T-cell (primary cell): ENCODE measurements around the gene EMX2. TPM values are rescaled to one million over a fixed set of nuclear protein-coding genes. Genes with fewer than 3 reads are reported as not detected.

Source experiments
- ATAC-seq, 4 experiments: fragments of 200-7000 bp in 3 of 4; fragments of 150-1000 bp in 1 of 4; cut with Tn5 transposase; replicated peaks in 1 of 4; 1 replicate in 3 of 4; 2 replicates in 1 of 4; pipeline ENCODE4 v1.10.0; 2021; ENCODE audit warnings: moderate library complexity in 3 of 4, mild to moderate bottlenecking in 2 of 4, moderate number of reproducible peaks in 1 of 4
- CTCF ChIA-PET, 2 donors: fragments of 300-600 bp; sonication (Branson Sonifier 250); formaldehyde crosslinking; loops; one replicate each; lab custom pipeline; 2022; ENCODE audit warnings: antibody characterized with exemption in 2 of 2; lab: Charles Lee
- POLR2A ChIA-PET, 2 donors: fragments of 300-600 bp; sonication (Branson Sonifier 250); formaldehyde crosslinking; loops; one replicate each; lab custom pipeline; 2022; ENCODE audit warnings: antibody characterized with exemption in 2 of 2; lab: Charles Lee
- DNase-seq, 35 experiments: peaks; one replicate each; pipeline versions ENCODE4 v3.0.0 to v3.0.0-alpha.2; 2013 to 2023
- H3K27ac ChIP-seq: one replicate; pipeline ENCODE4 v1.5.1; 2013; ENCODE audit warnings: low read length
- H3K27me3 ChIP-seq, 2 experiments: replicated peaks in 1 of 2; 1 replicate in 1 of 2; 2 replicates in 1 of 2; pipeline versions ENCODE4 v1.6.1 to v1.7.0; 2013; ENCODE audit warnings: low read length in 1 of 2, mixed read lengths in 1 of 2; ENCODE audit not compliant: control insufficient read depth in 2 of 2, insufficient read depth in 2 of 2; ENCODE audit errors: extremely low read depth in 1 of 2
- H3K36me3 ChIP-seq, 2 donors: 1 replicate in 1 of 2; 2 replicates in 1 of 2; pipeline versions ENCODE4 v1.6.1 to v1.7.0; 2013; ENCODE audit warnings: low read length in 1 of 2; ENCODE audit not compliant: control insufficient read depth in 2 of 2, insufficient read depth in 1 of 2; ENCODE audit errors: extremely low read depth in 1 of 2
- H3K4me1 ChIP-seq, 2 experiments: 1 replicate in 1 of 2; 2 replicates in 1 of 2; pipeline versions ENCODE4 v1.6.1 to v1.7.0; 2013; ENCODE audit warnings: low read length in 2 of 2, mixed read lengths in 1 of 2; ENCODE audit not compliant: insufficient read depth in 2 of 2, control insufficient read depth in 1 of 2; ENCODE audit errors: extremely low read depth in 1 of 2
- H3K4me3 ChIP-seq, 2 donors: 1 replicate in 1 of 2; 2 replicates in 1 of 2; pipeline versions ENCODE4 v1.5.1 to v1.7.0; 2013; ENCODE audit warnings: mild to moderate bottlenecking in 2 of 2, low read length in 1 of 2, moderate library complexity in 1 of 2; ENCODE audit not compliant: control insufficient read depth in 1 of 2; ENCODE audit errors: extremely low read depth in 1 of 2
- H3K9me3 ChIP-seq: 2 replicates; pipeline ENCODE4 v1.7.0; 2013
- H3K27ac Mint-ChIP-seq, 2 donors: one replicate each; pipeline ENCODE4 v1.8.0; 2020 to 2021; ENCODE audit warnings: mild to moderate bottlenecking in 2 of 2, mixed read lengths in 2 of 2
- H3K27me3 Mint-ChIP-seq, 2 donors: one replicate each; pipeline ENCODE4 v1.8.0; 2021 to 2022; ENCODE audit warnings: mixed read lengths in 2 of 2
- H3K36me3 Mint-ChIP-seq: one replicate; pipeline ENCODE4 v1.8.0; 2021; ENCODE audit warnings: mixed read lengths
- H3K4me1 Mint-ChIP-seq, 3 donors: one replicate each; pipeline ENCODE4 v1.8.0; 2020 to 2022; ENCODE audit warnings: mixed read lengths in 3 of 3, mild to moderate bottlenecking in 1 of 3
- H3K4me3 Mint-ChIP-seq, 3 donors: one replicate each; pipeline ENCODE4 v1.8.0; 2020 to 2022; ENCODE audit warnings: mild to moderate bottlenecking in 3 of 3, mixed read lengths in 3 of 3, moderate library complexity in 3 of 3
- H3K9me3 Mint-ChIP-seq, 3 donors: one replicate each; pipeline ENCODE4 v1.8.0; 2020 to 2022; ENCODE audit warnings: mixed read lengths in 3 of 3
- WGBS: methylation state at CpG from one replicate; pipeline ENCODE4 v1.1.5; 2013; ENCODE audit warnings: missing lambda C conversion rate; ENCODE audit not compliant: insufficient coverage; 5-methylcytosine and 5-hydroxymethylcytosine counted together
- total RNA-seq, 35 experiments: library from RNA in 6 of 35; stranded (reverse) in 6 of 35; fragments of 120-200 nt in 1 of 35; gene quantifications; one replicate each; pipeline versions ENCODE4 v1.2.1 to v1.2.4 and lab custom pipeline; 2013 to 2026

Gene EMX2
- not detected for total RNA-seq
- not detected for total RNA-seq (2013)
- total RNA-seq (lab: John Stamatoyannopoulos, UW): 0 to 0.07 (median 0) reads per million in 29 experiments

- Histone ChIP-seq H3K27me3 (peaks cover 15 to 95% of the 10 kb centered on the region in 2 experiments), H3K4me1 (peaks cover 0 to 40% of the 10 kb centered on the region in 2 experiments), H3K4me3 (no peak within 1 kb of the TSS), H3K9me3 (no peaks in the 10 kb centered on the region), H3K36me3 (no peaks in the 10 kb centered on the region), H3K27ac (no peak within 1 kb of the TSS)
- H3K4me1 Mint-ChIP-seq: peaks cover 32 to 39% (median 37%) of the 10 kb centered on the region in 3 donors
- H3K4me3 Mint-ChIP-seq: peak within 1 kb of the TSS in 2 of 3 donors; percentile 41 to 68
- H3K27ac Mint-ChIP-seq: peak within 1 kb of the TSS in 1 of 2 donors; percentile 63
- H3K36me3 Mint-ChIP-seq: no peaks in the 10 kb centered on the region
- POLR2A ChIA-PET: no interaction called here
- H3K27me3 Mint-ChIP-seq: peaks cover 49 to 83% of the 10 kb centered on the region in 2 donors
- DNase-seq (no peak), ATAC-seq (no peak)
- 12% methylated on average over 20 of the region's 26 CpGs for WGBS
- no peaks in the 10 kb centered on the region for H3K9me3 Mint-ChIP-seq
- CTCF ChIA-PET: no interaction called here
Observed at GRCh38 chr10:117542706-117543224, at the start of gene EMX2. Gene EMX2, plus strand, starts transcription at chr10:117542746. Its CDS starts 522 bp downstream, at chr10:117543268.

- Mint-ChIP-seq H3K36me3 (no peaks in the 10 kb centered on the region), H3K9me3 (no peaks in the 10 kb centered on the region), H3K4me3 (no peak overlapping the region), H3K27ac (no peak overlapping the region), H3K4me1 (peaks cover 0 to 2% (median 0%) of the 10 kb centered on the region in 3 donors), H3K27me3 (peaks cover 34 to 49% of the 10 kb centered on the region in 2 donors)
- Histone ChIP-seq H3K27me3 (peaks cover 0 to 22% of the 10 kb centered on the region in 2 experiments), H3K36me3 (no peaks in the 10 kb centered on the region), H3K4me1 (peaks cover 0 to 4% of the 10 kb centered on the region in 2 experiments), H3K4me3 (no peak overlapping the region), H3K9me3 (no peaks in the 10 kb centered on the region), H3K27ac (no peak overlapping the region)
- ChIA-PET CTCF (interaction anchor here (0.6 to 5.0 kb wide), 12 partner anchors 15 to 1048 kb away, joined by 3 to 64 read pairs (median 6); no protein-coding TSS in a partner anchor), POLR2A (no interaction called here)
- DNase-seq (no peak), ATAC-seq (no peak)
- 48% methylated on average over 4 of the region's 5 CpGs for WGBS
Observed at GRCh38 chr10:117496031-117496430, 46.5 kb upstream of the EMX2 start.

GRCh38 chr10:117496616-117497028, 45.9 kb upstream of the EMX2 start:
- peak; percentile 55 to 75 (median 66) for ATAC-seq
- Mint-ChIP-seq H3K4me1 (peaks cover 0 to 2% (median 0%) of the 10 kb centered on the region in 3 donors), H3K36me3 (no peaks in the 10 kb centered on the region), H3K27ac (no peak overlapping the region), H3K4me3 (no peak overlapping the region), H3K27me3 (peaks cover 32 to 48% of the 10 kb centered on the region in 2 donors), H3K9me3 (no peaks in the 10 kb centered on the region)
- DNase-seq: peak; percentile 8 to 77 (median 55)
- POLR2A ChIA-PET: no interaction called here
- no peak overlapping the region for H3K27ac ChIP-seq
- no peaks in the 10 kb centered on the region for H3K9me3 ChIP-seq
- peaks cover 0 to 4% of the 10 kb centered on the region in 2 experiments for H3K4me1 ChIP-seq
- H3K4me3 ChIP-seq: no peak overlapping the region
- no peaks in the 10 kb centered on the region for H3K36me3 ChIP-seq
- H3K27me3 ChIP-seq: peaks cover 0 to 25% of the 10 kb centered on the region in 2 experiments
- 2% methylated on average over 14 of the region's 17 CpGs for WGBS
- CTCF ChIA-PET: interaction anchor here (0.6 to 5.0 kb wide), 19 partner anchors 13 to 1048 kb away, joined by 3 to 64 read pairs (median 4); no protein-coding TSS in a partner anchor

- Histone ChIP-seq H3K4me1 (peaks cover 0 to 4% of the 10 kb centered on the region in 2 experiments), H3K27me3 (peaks cover 0 to 33% of the 10 kb centered on the region in 2 experiments), H3K36me3 (no peaks in the 10 kb centered on the region), H3K9me3 (no peaks in the 10 kb centered on the region), H3K27ac (no peak overlapping the region), H3K4me3 (no peak overlapping the region)
- ChIA-PET CTCF (interaction anchor here (0.5 to 5.0 kb wide), 9 partner anchors 14 to 964 kb away, joined by 3 to 64 read pairs (median 3); no protein-coding TSS in a partner anchor), POLR2A (interaction anchor here in 1 of 2 donors (0.6 kb wide), 1 partner anchor 382 kb away, joined by 3 read pairs; no protein-coding TSS in a partner anchor)
- H3K36me3 Mint-ChIP-seq: no peaks in the 10 kb centered on the region
- H3K4me3 Mint-ChIP-seq: no peak overlapping the region
- no peak for DNase-seq
- no peaks in the 10 kb centered on the region for H3K9me3 Mint-ChIP-seq
- 80% methylated on average over 3 of the region's 6 CpGs for WGBS
- H3K27ac Mint-ChIP-seq: no peak overlapping the region
- no peak for ATAC-seq
- peaks cover 31 to 51% of the 10 kb centered on the region in 2 donors for H3K27me3 Mint-ChIP-seq
- peaks cover 0 to 2% (median 0%) of the 10 kb centered on the region in 3 donors for H3K4me1 Mint-ChIP-seq
Observed at GRCh38 chr10:117497736-117498135, 44.8 kb upstream of the EMX2 start.

- no peaks in the 10 kb centered on the region for H3K9me3 ChIP-seq
- no peaks in the 10 kb centered on the region for H3K36me3 ChIP-seq
- 62% methylated on average over 4 of the region's 12 CpGs for WGBS
- no peak overlapping the region for H3K4me3 ChIP-seq
- peaks cover 0 to 2% (median 0%) of the 10 kb centered on the region in 3 donors for H3K4me1 Mint-ChIP-seq
- H3K27ac Mint-ChIP-seq: no peak overlapping the region
- no peaks in the 10 kb centered on the region for H3K9me3 Mint-ChIP-seq
- H3K27me3 Mint-ChIP-seq: peaks cover 29 to 44% of the 10 kb centered on the region in 2 donors
- CTCF ChIA-PET: interaction anchor here (0.5 to 1.0 kb wide), 5 partner anchors 94 to 959 kb away, joined by 3 to 12 read pairs (median 3); no protein-coding TSS in a partner anchor
- H3K27ac ChIP-seq: no peak overlapping the region
- DNase-seq (no peak), ATAC-seq (no peak)
- POLR2A ChIA-PET: interaction anchor here in 1 of 2 donors (0.5 kb wide), 1 partner anchor 10 kb away, joined by 3 read pairs; no protein-coding TSS in a partner anchor
- H3K4me3 Mint-ChIP-seq: no peak overlapping the region
- H3K27me3 ChIP-seq: peaks cover 0 to 35% of the 10 kb centered on the region in 2 experiments
- H3K36me3 Mint-ChIP-seq: no peaks in the 10 kb centered on the region
- peaks cover 0 to 4% of the 10 kb centered on the region in 2 experiments for H3K4me1 ChIP-seq
Observed at GRCh38 chr10:117499248-117500105, 43.1 kb upstream of the EMX2 start.

- H3K27ac Mint-ChIP-seq: no peak overlapping the region
- H3K4me3 ChIP-seq: no peak overlapping the region
- 71% methylated on average over 5 of the region's 5 CpGs for WGBS
- H3K27me3 ChIP-seq: peaks cover 0 to 35% of the 10 kb centered on the region in 2 experiments
- H3K36me3 ChIP-seq: no peaks in the 10 kb centered on the region
- no peak overlapping the region for H3K4me3 Mint-ChIP-seq
- H3K4me1 ChIP-seq: peaks cover 0 to 4% of the 10 kb centered on the region in 2 experiments
- H3K27me3 Mint-ChIP-seq: peaks cover 26 to 34% of the 10 kb centered on the region in 2 donors
- H3K9me3 ChIP-seq: no peaks in the 10 kb centered on the region
- ChIA-PET CTCF (no interaction called here), POLR2A (no interaction called here)
- H3K4me1 Mint-ChIP-seq: peaks cover 0 to 2% (median 0%) of the 10 kb centered on the region in 3 donors
- no peaks in the 10 kb centered on the region for H3K36me3 Mint-ChIP-seq
- no peak overlapping the region for H3K27ac ChIP-seq
- ATAC-seq (no peak), DNase-seq (no peak)
- no peaks in the 10 kb centered on the region for H3K9me3 Mint-ChIP-seq
Observed at GRCh38 chr10:117500456-117500855, 42.1 kb upstream of the EMX2 start.
